ENCODE data around the gene TAC3.

GRCh38 chr12:57006809-57007475 is 9.4 kb downstream of the TAC3 start:
- no peak for TF ChIP-seq CTCF (IDR thresholded peaks at IDR 0.05; ENCODE audit: low read depth, low read length, poor library complexity, severe bottlenecking)
- TF ChIP-seq EZH2phosphoT487 (IDR thresholded peaks at IDR 0.05; ENCODE audit: borderline replicate concordance, low read length) = no peak

All from DOHH2 (cell line).